RPMI8226 (cell line): Measurements from ENCODE around the gene ABLIM2.

ENCODE experiments used
- DNase-seq: peaks from one replicate; pipeline ENCODE4 v3.0.0-alpha.2; 2015

Gene ABLIM2

GRCh38 chr4:8135666-8136065 lies 22.9 kb downstream of the ABLIM2 start:
- DNase-seq = no peak

DNA sequence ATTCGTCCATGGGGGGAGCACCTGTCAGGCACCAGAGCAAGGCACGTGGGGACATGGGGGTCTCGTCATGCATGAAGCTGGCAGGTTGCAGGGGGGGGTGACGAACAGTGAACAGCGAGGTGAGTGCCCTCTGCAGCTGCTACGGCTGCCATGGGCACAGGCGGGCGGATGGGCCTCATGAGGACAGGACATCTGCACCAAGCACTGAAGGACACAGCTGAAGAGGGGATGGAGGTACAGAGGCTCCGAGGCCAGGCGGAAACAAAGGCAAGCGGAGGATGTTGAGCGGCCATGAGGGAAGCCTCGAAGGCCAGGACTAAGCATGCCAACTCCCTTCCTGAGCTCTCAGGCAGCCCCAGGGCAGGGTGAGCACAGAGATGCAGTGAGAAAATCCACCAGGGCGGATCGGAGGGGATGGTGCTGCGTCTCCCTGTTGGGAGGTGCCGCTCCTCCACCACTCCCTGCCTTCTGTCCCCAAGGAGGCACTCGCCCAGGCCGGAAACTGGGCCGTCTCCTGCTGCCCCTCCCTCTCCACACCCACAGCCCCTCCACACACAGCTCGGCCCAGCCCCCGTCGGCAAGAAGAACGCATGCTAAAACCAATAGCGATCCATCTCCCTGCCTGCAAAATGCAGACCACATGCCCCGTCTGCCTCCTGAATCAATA lies 24.6 kb downstream of the ABLIM2 start:
- no peak for DNase-seq

DNA sequence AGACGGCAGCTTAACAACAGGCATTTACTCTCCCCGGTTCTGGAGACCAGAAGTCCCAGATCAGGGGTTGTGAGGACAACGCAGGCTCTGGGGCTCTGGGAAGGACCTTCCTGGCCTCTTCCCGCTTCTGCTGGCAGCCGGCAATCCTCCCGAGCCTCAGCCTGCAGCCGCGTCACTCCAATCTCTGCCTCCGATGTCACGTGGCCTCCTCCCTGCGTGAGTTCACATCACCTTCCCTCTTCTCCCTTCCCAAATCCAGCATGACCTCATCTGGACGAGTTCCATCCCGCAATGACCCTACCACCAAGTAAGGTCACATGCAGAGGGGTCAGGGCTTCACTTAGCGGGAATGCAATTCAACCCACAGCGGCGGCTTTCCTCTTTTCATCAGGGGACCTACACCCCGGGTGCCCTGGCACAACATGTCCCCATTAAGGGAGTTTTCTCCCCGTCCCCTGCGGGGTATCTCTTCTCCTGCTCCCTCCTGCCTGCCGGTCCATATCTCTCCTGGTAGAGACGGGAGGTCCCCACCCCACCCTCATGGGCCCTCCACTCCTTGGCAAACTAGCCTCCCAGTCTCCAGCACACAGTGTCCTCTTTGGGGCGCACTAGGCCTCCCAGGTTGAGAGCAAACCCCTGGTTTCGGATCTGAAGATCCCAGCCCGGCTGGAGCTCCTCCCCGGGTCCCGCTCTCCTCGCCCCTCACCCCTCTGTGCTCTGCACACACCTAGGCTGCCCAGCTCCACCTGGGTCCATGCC lies 25.5 kb downstream of the ABLIM2 start:
- DNase-seq = no peak

- DNase-seq = no peak
Measured at GRCh38 chr4:8132400-8132799, 26.2 kb downstream of the ABLIM2 start.

DNA sequence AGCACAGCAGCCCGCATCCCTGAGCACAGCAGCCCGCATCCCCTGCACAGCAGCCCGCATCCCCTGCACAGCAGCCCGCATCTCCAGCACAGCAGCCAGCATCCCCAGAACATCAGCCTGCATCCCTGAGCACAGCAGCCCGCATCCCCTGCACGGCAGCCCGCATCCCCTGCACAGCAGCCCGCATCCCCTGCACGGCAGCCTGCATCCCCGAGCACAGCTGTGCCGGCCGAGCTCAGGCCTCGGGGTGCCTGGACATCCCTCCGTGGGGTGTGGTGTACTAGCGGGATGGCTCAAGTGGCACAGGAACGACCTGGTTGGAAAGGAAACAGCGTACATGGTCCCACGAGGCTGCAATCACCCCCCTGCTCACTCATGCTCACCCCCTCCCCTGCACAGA lies 26.8 kb downstream of the ABLIM2 start:
- no peak for DNase-seq

DNA sequence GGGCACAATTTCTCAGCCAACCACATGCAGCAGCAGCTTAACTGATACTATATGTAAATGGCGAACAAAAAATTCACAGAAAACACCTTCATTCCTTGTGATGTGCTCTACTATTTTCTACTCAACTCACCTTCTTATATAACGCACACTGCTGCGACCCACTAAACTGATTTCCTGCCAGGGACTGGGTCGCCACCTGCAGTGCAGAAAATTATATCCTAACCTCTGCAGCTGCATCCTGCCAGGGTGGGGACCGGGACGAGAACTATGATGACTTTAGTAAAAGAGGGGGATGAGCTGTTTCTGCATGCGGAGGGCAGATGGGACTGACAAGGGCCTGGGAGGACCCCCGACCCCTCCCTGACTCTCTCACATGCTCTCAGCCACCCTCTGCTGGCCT lies 27.4 kb downstream of the ABLIM2 start:
- DNase-seq = no peak

DNA sequence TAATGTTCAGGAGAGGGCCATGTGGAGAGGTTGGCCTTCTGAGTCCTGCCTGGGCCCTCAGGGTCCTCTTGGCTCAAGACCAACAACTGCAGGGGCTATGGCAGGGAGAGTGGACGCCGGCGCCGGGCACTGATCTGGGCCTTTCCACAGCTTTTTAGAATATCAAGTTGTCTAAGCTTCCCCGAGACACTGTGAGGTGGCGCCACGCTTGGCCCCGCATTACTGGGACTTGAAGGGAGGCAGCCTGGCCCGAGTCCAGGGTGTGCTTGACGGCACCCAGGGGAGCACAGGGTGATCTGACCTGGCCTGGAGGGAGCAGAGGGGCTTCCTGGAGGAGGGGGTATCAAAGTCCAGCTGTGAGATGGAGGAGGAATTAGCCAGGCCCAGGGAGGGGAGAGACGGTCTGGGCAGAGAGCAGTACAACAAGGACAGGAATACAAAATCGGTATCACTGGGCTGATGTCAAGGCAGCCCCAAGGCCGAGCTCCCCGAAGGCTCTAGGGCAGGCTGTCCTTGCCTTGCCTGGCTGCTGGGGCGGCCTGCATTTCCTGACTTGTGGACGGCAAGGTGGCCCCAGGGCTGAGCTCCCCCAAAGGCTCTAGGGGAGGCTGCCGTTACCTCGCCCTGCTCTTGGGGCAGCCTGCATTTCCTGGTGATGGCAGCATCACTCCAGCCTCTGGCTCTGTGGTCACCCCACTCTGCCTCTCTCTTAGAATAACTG lies 28.1 kb downstream of the ABLIM2 start:
- DNase-seq = no peak

DNA sequence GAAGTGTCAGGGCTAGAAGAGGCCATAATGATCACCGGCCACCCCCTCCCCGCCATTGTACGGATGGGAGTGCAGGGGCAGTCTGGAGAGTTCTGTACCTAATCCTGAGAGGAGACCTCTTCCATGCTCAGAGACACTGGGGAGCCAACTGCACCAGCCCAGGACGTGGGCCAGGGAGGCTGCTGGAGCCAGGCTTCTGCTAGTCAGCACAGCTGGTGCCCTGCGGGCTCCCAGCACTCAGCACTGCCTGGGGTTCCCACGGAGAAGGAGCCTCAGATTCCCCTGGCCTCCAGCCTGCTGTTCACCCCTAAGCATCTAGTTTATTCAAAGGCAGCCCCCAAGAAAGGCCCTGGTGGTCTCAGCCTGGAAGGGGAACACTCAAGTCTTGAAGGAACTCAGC lies 28.8 kb downstream of the ABLIM2 start:
- DNase-seq = no peak

GRCh38 chr4:8129136-8129535 lies 29.5 kb downstream of the ABLIM2 start:
- no peak for DNase-seq

DNA sequence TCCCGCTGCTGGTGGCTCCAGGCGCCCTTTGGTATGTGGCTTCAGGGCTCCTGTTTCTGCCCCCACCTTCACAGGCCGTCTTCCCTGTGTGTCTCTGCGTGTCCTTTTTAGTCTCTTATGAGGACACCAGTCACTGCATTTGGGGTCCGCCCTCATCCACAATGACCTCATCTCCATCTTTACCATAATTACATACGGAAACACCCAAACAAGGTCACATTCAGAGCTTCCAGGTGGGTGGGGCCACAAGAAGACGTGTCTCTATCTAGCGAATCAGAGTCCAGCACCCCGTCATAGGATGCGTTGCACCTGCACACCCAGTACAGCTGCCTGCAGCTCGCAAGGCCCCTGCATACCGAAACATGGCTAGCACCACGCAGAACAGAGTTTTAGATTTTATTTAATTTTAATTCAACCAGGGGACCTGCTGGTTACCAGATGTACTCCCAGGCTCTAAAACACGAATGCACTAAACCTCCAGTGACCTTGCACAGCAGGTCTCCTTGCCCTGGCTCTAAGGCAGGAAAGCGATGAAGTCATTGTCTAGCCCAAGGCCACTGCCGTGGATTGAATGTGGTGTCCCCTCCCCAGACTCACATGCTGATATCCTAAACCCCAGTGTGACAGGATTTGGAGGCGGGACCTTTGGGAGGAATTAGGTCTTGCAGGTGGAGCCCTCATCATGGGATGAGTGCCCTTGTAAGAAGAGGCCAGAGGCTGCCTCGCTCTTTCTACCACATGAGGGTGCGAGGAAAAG lies 30.3 kb downstream of the ABLIM2 start:
- DNase-seq = peak; percentile 36

DNA sequence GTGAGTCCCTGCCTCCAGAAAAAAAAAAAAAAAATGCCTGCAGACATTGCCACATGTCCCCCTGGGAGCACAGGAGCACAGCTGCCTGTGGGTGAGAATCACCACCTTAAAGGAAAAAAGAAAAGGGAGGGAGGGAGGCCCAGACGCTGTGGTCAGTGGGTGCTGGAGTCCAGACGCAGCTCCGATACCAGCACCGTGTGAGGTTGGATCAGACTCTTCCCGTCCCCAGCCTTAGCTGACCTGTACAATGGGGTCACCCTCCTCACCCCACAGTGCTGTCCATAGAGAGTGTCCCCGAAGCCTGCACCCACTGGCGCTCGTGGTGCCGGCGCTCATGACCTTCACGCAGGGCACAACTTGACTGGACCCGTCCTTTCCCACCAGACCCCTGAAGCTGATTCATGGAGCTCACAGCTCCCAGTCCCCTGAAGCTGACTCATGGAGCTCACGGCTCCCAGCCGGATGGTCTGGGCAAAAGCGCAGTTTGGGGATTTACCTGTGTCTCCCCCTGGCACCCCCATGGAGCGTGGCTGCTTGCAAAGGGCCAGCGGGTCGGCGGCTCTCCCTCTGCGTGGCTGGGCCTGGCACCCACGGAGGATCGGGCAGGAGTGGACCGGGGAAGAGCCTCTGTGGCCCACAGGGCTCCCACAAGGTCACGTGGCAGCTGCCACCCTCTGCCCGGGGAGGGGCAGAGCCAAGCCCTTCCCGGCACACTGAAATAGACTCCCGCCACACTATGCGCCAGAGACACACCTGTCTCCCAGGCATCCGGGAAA lies 31.4 kb downstream of the ABLIM2 start:
- DNase-seq = no peak

DNA sequence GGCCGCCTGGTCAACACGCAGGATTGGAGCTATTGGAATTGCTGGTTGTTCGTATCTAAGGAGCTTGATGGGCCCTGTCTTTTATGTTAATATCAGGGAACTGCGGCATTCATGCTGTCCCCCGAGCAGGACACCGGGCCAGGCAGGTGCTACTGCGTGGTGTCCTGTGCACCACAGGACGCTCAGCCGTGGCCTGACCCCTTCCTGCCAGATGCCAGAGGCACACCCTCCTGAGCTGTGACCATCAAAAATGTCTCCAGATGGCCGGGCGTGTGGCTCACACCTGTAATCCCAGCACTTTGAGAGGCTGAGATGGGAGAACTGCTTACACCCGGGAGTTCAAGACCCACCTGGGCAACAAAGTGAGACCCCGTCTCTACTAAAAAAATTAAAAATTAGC lies 32.1 kb downstream of the ABLIM2 start:
- DNase-seq = no peak

- DNase-seq = no peak
Measured at GRCh38 chr4:8125526-8126056, 33.0 kb downstream of the ABLIM2 start.

- no peak for DNase-seq
Measured at GRCh38 chr4:8123870-8124269, 34.7 kb downstream of the ABLIM2 start.

GRCh38 chr4:8123389-8123788 lies 35.2 kb downstream of the ABLIM2 start:
- no peak for DNase-seq

DNA sequence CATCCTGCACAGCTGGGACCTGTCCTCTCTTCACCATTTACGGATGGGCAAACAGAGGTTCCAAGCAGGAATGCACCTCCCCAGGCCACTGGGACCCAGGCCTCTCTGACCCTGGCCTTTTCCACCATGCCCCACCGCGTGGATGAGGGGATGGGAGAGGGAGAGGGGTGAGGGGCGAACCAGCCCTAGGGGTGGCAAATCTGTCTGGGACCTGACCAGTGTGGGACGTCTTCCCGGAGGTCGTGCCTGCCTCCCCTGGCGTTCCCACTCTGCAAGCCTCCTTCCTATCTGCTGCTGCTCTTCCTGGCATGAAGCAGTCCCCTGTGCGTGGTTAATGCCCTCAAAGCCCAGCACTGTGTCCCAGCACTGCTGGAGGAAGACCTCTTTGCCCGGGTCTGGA lies 35.9 kb downstream of the ABLIM2 start:
- no peak for DNase-seq

GRCh38 chr4:8121292-8122015 lies 37.2 kb downstream of the ABLIM2 start:
- DNase-seq = no peak

GRCh38 chr4:8120501-8120900 lies 38.1 kb downstream of the ABLIM2 start:
- DNase-seq = no peak

DNA sequence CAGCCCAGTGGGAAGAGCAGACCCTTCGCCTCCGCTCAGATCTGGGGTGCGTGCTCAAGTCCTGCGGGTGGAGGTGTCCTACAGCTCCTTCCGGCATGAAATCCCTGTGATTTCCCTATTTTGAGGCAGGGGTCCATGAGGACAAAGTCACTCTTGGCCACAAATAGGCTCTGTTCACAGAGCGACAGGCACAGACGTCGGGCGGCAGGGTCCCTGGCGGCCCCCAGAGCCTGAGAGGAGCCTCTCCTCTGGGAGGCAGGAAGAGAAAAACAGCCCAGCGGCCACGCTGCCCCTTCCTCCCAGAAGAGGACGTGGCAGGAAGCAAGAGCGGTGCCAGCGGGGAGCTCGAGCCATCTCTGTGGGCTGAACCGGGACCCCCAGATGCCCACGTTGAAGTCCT lies 38.7 kb downstream of the ABLIM2 start:
- DNase-seq = no peak

DNA sequence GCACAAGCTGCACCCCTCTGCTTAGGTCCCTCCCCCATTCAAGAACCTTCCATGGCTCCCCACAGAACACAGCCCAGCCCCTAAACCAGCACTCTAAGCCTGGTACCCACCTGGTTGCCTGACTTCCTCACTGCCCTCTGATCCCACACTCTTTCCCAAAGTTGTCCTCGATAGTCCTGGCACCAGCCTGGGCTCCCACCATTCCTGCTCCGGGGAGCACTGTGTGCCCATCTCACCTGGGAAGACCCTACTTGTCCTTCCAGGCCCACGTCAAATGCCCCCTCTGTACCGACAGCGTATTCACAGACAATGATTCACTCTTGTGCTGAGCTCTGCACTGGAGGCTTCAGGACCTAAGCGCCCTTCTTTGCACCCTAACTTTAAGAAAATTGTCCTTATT lies 40.1 kb downstream of the ABLIM2 start:
- no peak for DNase-seq

DNA sequence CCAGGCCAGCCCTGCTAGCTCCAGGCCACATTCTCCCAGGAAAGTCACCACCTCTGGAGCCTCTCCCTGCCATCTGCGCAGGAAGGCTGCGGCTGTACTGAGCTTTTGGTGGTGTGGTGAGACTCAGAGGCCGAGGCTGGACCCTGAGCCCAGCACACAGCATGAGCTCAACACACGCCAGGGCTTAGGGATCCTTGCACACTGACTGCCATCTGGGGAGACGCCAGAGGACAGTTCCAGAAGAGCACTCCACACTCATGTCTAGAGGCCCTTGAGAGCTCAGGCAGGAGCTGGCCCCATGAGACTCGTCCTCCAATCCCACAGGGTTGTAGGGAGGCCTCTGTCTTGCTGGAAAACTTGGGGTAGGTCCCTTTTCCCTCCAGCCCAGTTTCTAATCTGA lies 40.6 kb downstream of the ABLIM2 start:
- DNase-seq = no peak

GRCh38 chr4:8117278-8117682 lies 41.3 kb downstream of the ABLIM2 start:
- peak; percentile 69 for DNase-seq
